RWPE1 (cell line): Measurements from ENCODE around the gene VSTM1.
"Not testable (repeated sequence)": the region's sequence is repeated elsewhere in the genome, so short reads cannot be mapped to it uniquely, and the experiment has no call there.

Experiments used
- CTCF ChIA-PET: fragments of 350-600 bp; sonication (Branson Sonifier 250); formaldehyde crosslinking; extraction: SDS; loops from one replicate; lab custom pipeline; 2021; lab: Yijun Ruan, JAX
- POLR2A ChIA-PET: fragments of 400-600 bp; formaldehyde crosslinking; extraction: SDS; loops from one replicate; lab custom pipeline; 2020; ENCODE audit warnings: antibody characterized with exemption; ENCODE audit not compliant: low non-redundant PET; lab: Yijun Ruan, JAX
- DNase-seq: peaks from one replicate; pipeline ENCODE4 v3.0.0; 2012; ENCODE audit warnings: low spot score
- H3K27ac ChIP-seq: fragments of 450-650 bp; 2 replicates; pipeline ENCODE4 v1.5.1; 2017
- TF ChIP-seq, protein P1 (sequence below): fragments of 450-650 bp; conservative IDR thresholded peaks from 2 replicates; pipeline ENCODE4 v1.5.1; 2017; ENCODE audit warnings: low read depth, mild to moderate bottlenecking

The VSTM1 gene

GRCh38 chr19:54104998-54105715, 41.5 kb upstream of the VSTM1 start:
- POLR2A ChIA-PET: no interaction called here
- DNase-seq: no peak
- CTCF ChIA-PET: no interaction called here
- TF ChIP-seq, protein P1, sequence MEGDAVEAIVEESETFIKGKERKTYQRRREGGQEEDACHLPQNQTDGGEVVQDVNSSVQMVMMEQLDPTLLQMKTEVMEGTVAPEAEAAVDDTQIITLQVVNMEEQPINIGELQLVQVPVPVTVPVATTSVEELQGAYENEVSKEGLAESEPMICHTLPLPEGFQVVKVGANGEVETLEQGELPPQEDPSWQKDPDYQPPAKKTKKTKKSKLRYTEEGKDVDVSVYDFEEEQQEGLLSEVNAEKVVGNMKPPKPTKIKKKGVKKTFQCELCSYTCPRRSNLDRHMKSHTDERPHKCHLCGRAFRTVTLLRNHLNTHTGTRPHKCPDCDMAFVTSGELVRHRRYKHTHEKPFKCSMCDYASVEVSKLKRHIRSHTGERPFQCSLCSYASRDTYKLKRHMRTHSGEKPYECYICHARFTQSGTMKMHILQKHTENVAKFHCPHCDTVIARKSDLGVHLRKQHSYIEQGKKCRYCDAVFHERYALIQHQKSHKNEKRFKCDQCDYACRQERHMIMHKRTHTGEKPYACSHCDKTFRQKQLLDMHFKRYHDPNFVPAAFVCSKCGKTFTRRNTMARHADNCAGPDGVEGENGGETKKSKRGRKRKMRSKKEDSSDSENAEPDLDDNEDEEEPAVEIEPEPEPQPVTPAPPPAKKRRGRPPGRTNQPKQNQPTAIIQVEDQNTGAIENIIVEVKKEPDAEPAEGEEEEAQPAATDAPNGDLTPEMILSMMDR: no peak
- H3K27ac ChIP-seq: no peak overlapping the region; the same call in 1 of the 2 replicates

- TF ChIP-seq, protein P1: no peak
- ChIA-PET POLR2A (no interaction called here), CTCF (no interaction called here)
- peak; percentile 98 for DNase-seq
- peak within 1 kb of the TSS; percentile 65 for H3K27ac ChIP-seq
These were observed 38.9 kb upstream of the VSTM1 start, which contains the start of gene NDUFA3 for GRCh38 chr19:54102421-54103169. Gene NDUFA3 (plus strand): TSS chr19:54102855. CDS start chr19:54102879, 24 bp downstream.

DNA sequence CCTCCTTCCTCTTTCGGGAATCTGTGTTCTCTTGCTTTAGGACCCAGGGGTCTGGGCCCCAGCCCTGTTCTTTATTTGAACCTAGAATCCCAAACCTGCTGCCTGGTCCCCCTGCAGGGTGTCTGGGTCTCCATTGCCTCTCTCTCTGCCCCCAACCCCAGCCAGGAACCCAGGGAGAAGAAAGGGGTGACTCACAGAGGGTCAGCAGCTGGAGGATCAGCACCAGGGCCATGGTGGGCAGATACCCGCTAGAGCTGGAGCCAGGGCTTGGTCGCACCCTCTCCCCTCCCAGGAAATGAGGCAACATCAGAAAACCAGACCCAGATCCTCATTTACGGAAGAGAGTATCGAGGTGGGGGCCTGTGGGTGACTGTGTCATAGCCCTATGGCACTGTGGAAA, 36.9 kb upstream of the VSTM1 start, which contains the start of gene OSCAR:
TSS of gene OSCAR (minus strand) at position 243 of the 400 bp plus-strand sequence. CDS start at position 232, 11 bp downstream.
- CTCF ChIA-PET: no interaction called here
- TF ChIP-seq, protein P1: no peak
- peak within 1 kb of the TSS; percentile 65 for H3K27ac ChIP-seq
- POLR2A ChIA-PET: no interaction called here
- DNase-seq: no peak

DNA sequence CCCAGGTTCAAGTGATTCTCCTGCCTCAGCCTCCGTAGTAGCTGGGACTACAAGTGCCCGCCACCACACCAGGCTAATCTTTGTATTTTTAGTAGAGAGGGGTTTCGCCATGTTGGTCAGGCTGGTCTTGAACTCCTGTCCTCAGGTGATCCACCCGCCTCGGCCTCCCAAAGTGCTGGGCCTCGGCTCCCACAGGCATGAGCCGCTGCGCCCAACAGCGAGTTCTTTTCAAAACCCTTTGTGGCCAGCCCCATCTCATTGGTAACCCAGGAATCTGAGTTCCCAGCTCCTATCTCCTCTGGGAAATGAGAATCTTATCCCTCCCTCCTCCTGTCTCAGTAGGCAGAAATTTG, 36.2 kb upstream of the VSTM1 start:
- POLR2A ChIA-PET, CTCF ChIA-PET, DNase-seq: not testable (repeated sequence)
- peak overlapping the region; percentile 54 for H3K27ac ChIP-seq

GRCh38 chr19:54099190-54099902, 35.6 kb upstream of the VSTM1 start:
- CTCF ChIA-PET: no interaction called here
- no peak for DNase-seq
- POLR2A ChIA-PET: no interaction called here
- H3K27ac ChIP-seq: no peak overlapping the region
- TF ChIP-seq, protein P1: no peak

DNA sequence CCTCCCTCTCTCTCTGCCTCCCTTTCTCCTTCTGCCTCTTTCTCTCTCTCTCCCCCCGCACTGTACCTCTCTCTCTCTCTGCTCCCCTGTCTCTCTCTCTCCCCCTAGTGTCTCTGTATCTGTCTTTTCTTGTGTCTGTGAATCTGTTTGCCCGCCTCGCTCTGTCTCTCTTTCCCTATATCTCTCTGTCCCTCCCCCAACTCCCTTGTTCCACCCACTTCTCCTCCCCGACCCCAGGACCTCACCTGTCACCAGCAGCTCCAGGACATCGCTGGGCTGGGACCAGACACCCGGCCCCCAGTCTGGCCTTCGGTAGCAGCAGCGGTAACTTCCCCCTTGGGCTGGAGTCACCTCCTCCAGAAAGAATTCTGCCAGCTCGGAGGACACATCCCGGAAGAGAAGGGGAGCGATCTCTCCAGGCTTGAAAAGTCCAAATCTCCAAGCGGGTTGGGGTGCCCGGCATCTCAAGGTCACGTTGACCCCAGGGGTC, 33.0 kb upstream of the VSTM1 start:
- no peak for DNase-seq
- H3K27ac ChIP-seq: peak overlapping the region; percentile 52
- ChIA-PET CTCF (interaction anchor here (0.6 to 0.7 kb wide), 2 partner anchors 25 to 196 kb away, joined by 5 to 6 read pairs; no protein-coding TSS in a partner anchor), POLR2A (interaction anchor here (0.5 kb wide), 1 partner anchor 22 kb away, joined by 3 read pairs; no protein-coding TSS in a partner anchor)
- TF ChIP-seq, protein P1: no peak

GRCh38 chr19:54095859-54096616, 32.3 kb upstream of the VSTM1 start:
- H3K27ac ChIP-seq, CTCF ChIA-PET: not testable (repeated sequence)
- POLR2A ChIA-PET: interaction anchor here (0.5 kb wide), 1 partner anchor 23 kb away, joined by 3 read pairs; no protein-coding TSS in a partner anchor
- peak; percentile 37 for DNase-seq
